Kidney epithelial cell (primary cell): ENCODE measurements around the gene TMEM179. TPM values are rescaled to one million over a fixed set of nuclear protein-coding genes. Genes with fewer than 3 reads are reported as not detected.

Source experiments
- DNase-seq: peaks from one replicate; pipeline ENCODE4 v3.0.0-alpha.2; 2010; ENCODE audit warnings: low read depth
- H3K27me3 ChIP-seq: 2 replicates; pipeline ENCODE4 v1.6.0; 2011; ENCODE audit warnings: low read length; ENCODE audit not compliant: control insufficient read depth, insufficient read depth
- H3K36me3 ChIP-seq: 2 replicates; pipeline ENCODE4 v1.5.1; 2011; ENCODE audit warnings: low read length; ENCODE audit not compliant: control insufficient read depth, insufficient read depth
- H3K4me3 ChIP-seq: 2 replicates; pipeline ENCODE4 v1.5.1; 2011; ENCODE audit warnings: low read depth, mild to moderate bottlenecking, control low read depth, low read length
- CTCF ChIP-seq: IDR thresholded peaks from 2 replicates; pipeline ENCODE4 v1.5.1; 2011; ENCODE audit warnings: mild to moderate bottlenecking, moderate library complexity, low read length, control low read depth, inconsistent platforms; ENCODE audit not compliant: insufficient read depth, poor library complexity, severe bottlenecking
- total RNA-seq: library from RNA; depleted of rRNA; stranded (reverse); fragments of >200 nt; gene quantifications from 2 replicates; pipeline ENCODE4 v1.2.3, GENCODE V29; 2015

TMEM179 gene
- total RNA-seq, 1 donor from 2014 or later: not detected

GRCh38 chr14:104545942-104546501 is 58.5 kb downstream of the TMEM179 start:
- Histone ChIP-seq H3K27me3 (peaks cover 26% of the 10 kb centered on the region), H3K4me3 (no peak overlapping the region), H3K36me3 (no peaks in the 10 kb centered on the region)
- no peak for TF ChIP-seq CTCF
- no peak for DNase-seq

GRCh38 chr14:104545151-104545941 is 59.2 kb downstream of the TMEM179 start:
- peaks cover 26% of the 10 kb centered on the region for H3K27me3 ChIP-seq
- H3K4me3 ChIP-seq: no peak overlapping the region
- no peaks in the 10 kb centered on the region for H3K36me3 ChIP-seq
- no peak for TF ChIP-seq CTCF
- DNase-seq: no peak

- Histone ChIP-seq H3K36me3 (no peaks in the 10 kb centered on the region), H3K27me3 (peaks cover 26% of the 10 kb centered on the region), H3K4me3 (no peak overlapping the region)
- DNase-seq: no peak
- TF ChIP-seq CTCF: no peak
These were observed 60.1 kb downstream of the TMEM179 start for GRCh38 chr14:104544362-104544961.

- Histone ChIP-seq H3K4me3 (no peak overlapping the region), H3K36me3 (no peaks in the 10 kb centered on the region), H3K27me3 (peaks cover 26% of the 10 kb centered on the region)
- no peak for TF ChIP-seq CTCF
- DNase-seq: no peak
These were observed 61.4 kb downstream of the TMEM179 start for GRCh38 chr14:104542871-104543830.

GRCh38 chr14:104541905-104542465 is 62.6 kb downstream of the TMEM179 start:
- Histone ChIP-seq H3K27me3 (peaks cover 21% of the 10 kb centered on the region), H3K4me3 (no peak overlapping the region), H3K36me3 (no peaks in the 10 kb centered on the region)
- no peak for TF ChIP-seq CTCF
- DNase-seq: no peak
